Activated naive CD8-positive, alpha-beta T cell (primary cell): Measurements from ENCODE around the gene ZNF524.
A peak's percentile ranks its signal among the peaks of the same experiment; 100 is the strongest.

Experiments
- H3K27ac Mint-ChIP-seq: one replicate; pipeline ENCODE4 v1.8.0; 2021; ENCODE audit warnings: mixed read lengths
- H3K27me3 Mint-ChIP-seq: one replicate; pipeline ENCODE4 v1.8.0; 2021; ENCODE audit warnings: mixed read lengths
- H3K36me3 Mint-ChIP-seq: one replicate; pipeline ENCODE4 v1.8.0; 2021; ENCODE audit warnings: mixed read lengths
- H3K4me1 Mint-ChIP-seq: one replicate; pipeline ENCODE4 v1.8.0; 2021; ENCODE audit warnings: low read depth, mixed read lengths
- H3K4me3 Mint-ChIP-seq: one replicate; pipeline ENCODE4 v1.8.0; 2021; ENCODE audit warnings: mild to moderate bottlenecking, mixed read lengths
- H3K9me3 Mint-ChIP-seq: one replicate; pipeline ENCODE4 v1.8.0; 2021; ENCODE audit warnings: low read depth, mixed read lengths

The ZNF524 gene

GRCh38 chr19:55616395-55616875 is 16.3 kb downstream of the ZNF524 start:
- H3K4me3 Mint-ChIP-seq, result no peak overlapping the region
- peaks cover 36% of the 10 kb centered on the region for H3K4me1 Mint-ChIP-seq
- no peaks in the 10 kb centered on the region for H3K36me3 Mint-ChIP-seq
- H3K27me3 Mint-ChIP-seq, result no peaks in the 10 kb centered on the region
- no peaks in the 10 kb centered on the region for H3K9me3 Mint-ChIP-seq
- no peak overlapping the region for H3K27ac Mint-ChIP-seq

- peaks cover 28% of the 10 kb centered on the region for H3K4me1 Mint-ChIP-seq
These were observed 17.3 kb downstream of the ZNF524 start for GRCh38 chr19:55617426-55617825.

GRCh38 chr19:55618426-55618825 is 18.3 kb downstream of the ZNF524 start:
- peaks cover 31% of the 10 kb centered on the region for H3K4me1 Mint-ChIP-seq

More at GRCh38 chr19:55617426-55617825, 17.3 kb downstream of the ZNF524 start:
- Mint-ChIP-seq H3K27ac (no peak overlapping the region), H3K9me3 (no peaks in the 10 kb centered on the region), H3K27me3 (no peaks in the 10 kb centered on the region), H3K36me3 (no peaks in the 10 kb centered on the region), H3K4me3 (no peak overlapping the region)

GRCh38 chr19:55619286-55619685 is 19.2 kb downstream of the ZNF524 start:
- Mint-ChIP-seq H3K4me1 (peaks cover 38% of the 10 kb centered on the region), H3K27me3 (no peaks in the 10 kb centered on the region), H3K27ac (no peak overlapping the region), H3K4me3 (no peak overlapping the region), H3K9me3 (no peaks in the 10 kb centered on the region), H3K36me3 (no peaks in the 10 kb centered on the region)

More at GRCh38 chr19:55618426-55618825, 18.3 kb downstream of the ZNF524 start:
- no peaks in the 10 kb centered on the region for H3K27me3 Mint-ChIP-seq
- no peaks in the 10 kb centered on the region for H3K9me3 Mint-ChIP-seq
- peak overlapping the region; percentile 28 for H3K27ac Mint-ChIP-seq
- H3K36me3 Mint-ChIP-seq, result no peaks in the 10 kb centered on the region
- H3K4me3 Mint-ChIP-seq, result no peak overlapping the region

GRCh38 chr19:55620410-55621204 is 20.5 kb downstream of the ZNF524 start:
- Mint-ChIP-seq H3K4me3 (peak overlapping the region; percentile 53), H3K9me3 (no peaks in the 10 kb centered on the region), H3K36me3 (no peaks in the 10 kb centered on the region), H3K27me3 (no peaks in the 10 kb centered on the region), H3K4me1 (peaks cover 45% of the 10 kb centered on the region), H3K27ac (peak overlapping the region; percentile 77)

- H3K9me3 Mint-ChIP-seq, result no peaks in the 10 kb centered on the region
- H3K27ac Mint-ChIP-seq, result no peak overlapping the region
- peak overlapping the region; percentile 53 for H3K4me3 Mint-ChIP-seq
- no peaks in the 10 kb centered on the region for H3K36me3 Mint-ChIP-seq
- peaks cover 49% of the 10 kb centered on the region for H3K4me1 Mint-ChIP-seq
- H3K27me3 Mint-ChIP-seq, result no peaks in the 10 kb centered on the region
These were observed 21.2 kb downstream of the ZNF524 start for GRCh38 chr19:55621205-55621672.

- Mint-ChIP-seq H3K27ac (no peak overlapping the region), H3K4me1 (peaks cover 54% of the 10 kb centered on the region), H3K27me3 (no peaks in the 10 kb centered on the region), H3K36me3 (no peaks in the 10 kb centered on the region), H3K9me3 (no peaks in the 10 kb centered on the region), H3K4me3 (no peak overlapping the region)
These were observed 21.7 kb downstream of the ZNF524 start for GRCh38 chr19:55621673-55622231.

GRCh38 chr19:55622242-55622969 is 22.3 kb downstream of the ZNF524 start:
- Mint-ChIP-seq H3K27me3 (no peaks in the 10 kb centered on the region), H3K4me3 (no peak overlapping the region), H3K27ac (no peak overlapping the region), H3K9me3 (no peaks in the 10 kb centered on the region), H3K36me3 (no peaks in the 10 kb centered on the region), H3K4me1 (peaks cover 58% of the 10 kb centered on the region)

GRCh38 chr19:55623130-55623529 is 23.0 kb downstream of the ZNF524 start:
- no peaks in the 10 kb centered on the region for H3K27me3 Mint-ChIP-seq

GRCh38 chr19:55623561-55623960 is 23.5 kb downstream of the ZNF524 start:
- Mint-ChIP-seq H3K27me3 (no peaks in the 10 kb centered on the region), H3K4me1 (peaks cover 59% of the 10 kb centered on the region), H3K4me3 (peak overlapping the region; percentile 84), H3K27ac (peak overlapping the region; percentile 84), H3K36me3 (no peaks in the 10 kb centered on the region), H3K9me3 (no peaks in the 10 kb centered on the region)

More at GRCh38 chr19:55623130-55623529, 23.0 kb downstream of the ZNF524 start:
- Mint-ChIP-seq H3K9me3 (no peaks in the 10 kb centered on the region), H3K4me3 (no peak overlapping the region), H3K36me3 (no peaks in the 10 kb centered on the region), H3K4me1 (peaks cover 60% of the 10 kb centered on the region), H3K27ac (no peak overlapping the region)

- peaks cover 56% of the 10 kb centered on the region for H3K4me1 Mint-ChIP-seq
These were observed 24.3 kb downstream of the ZNF524 start, which contains the start of gene ZNF784 for GRCh38 chr19:55624109-55625003. Gene ZNF784 (minus strand): TSS chr19:55624566. CDS start chr19:55624561, 5 bp downstream.

GRCh38 chr19:55625004-55625326 is 24.9 kb downstream of the ZNF524 start:
- H3K27me3 Mint-ChIP-seq, result no peaks in the 10 kb centered on the region
- no peaks in the 10 kb centered on the region for H3K36me3 Mint-ChIP-seq
- H3K4me3 Mint-ChIP-seq, result peak overlapping the region; percentile 84
- H3K4me1 Mint-ChIP-seq, result peaks cover 51% of the 10 kb centered on the region
- peak overlapping the region; percentile 84 for H3K27ac Mint-ChIP-seq
- H3K9me3 Mint-ChIP-seq, result no peaks in the 10 kb centered on the region

More at GRCh38 chr19:55624109-55625003, 24.3 kb downstream of the ZNF524 start, which contains the start of gene ZNF784:
- Mint-ChIP-seq H3K36me3 (no peaks in the 10 kb centered on the region), H3K9me3 (no peaks in the 10 kb centered on the region), H3K4me3 (peak within 1 kb of the TSS; percentile 84), H3K27ac (peak within 1 kb of the TSS; percentile 84), H3K27me3 (no peaks in the 10 kb centered on the region)

GRCh38 chr19:55626350-55626749 is 26.3 kb downstream of the ZNF524 start:
- Mint-ChIP-seq H3K27ac (peak overlapping the region; percentile 16), H3K27me3 (no peaks in the 10 kb centered on the region), H3K4me1 (peaks cover 37% of the 10 kb centered on the region), H3K9me3 (no peaks in the 10 kb centered on the region), H3K36me3 (no peaks in the 10 kb centered on the region), H3K4me3 (peak overlapping the region; percentile 70)

- peak overlapping the region; percentile 64 for H3K27ac Mint-ChIP-seq
- peak overlapping the region; percentile 1 for H3K4me3 Mint-ChIP-seq
- no peaks in the 10 kb centered on the region for H3K27me3 Mint-ChIP-seq
- H3K9me3 Mint-ChIP-seq, result no peaks in the 10 kb centered on the region
- peaks cover 42% of the 10 kb centered on the region for H3K4me1 Mint-ChIP-seq
- peaks cover 7% of the 10 kb centered on the region for H3K36me3 Mint-ChIP-seq
These were observed 32.4 kb downstream of the ZNF524 start for GRCh38 chr19:55632463-55632834.
